Common myeloid progenitor, CD34-positive (primary cell): Measurements from ENCODE around the gene ATP2A2. TPM values are rescaled to one million over a fixed set of nuclear protein-coding genes. Genes with fewer than 3 reads are reported as not detected.

Experiments used
- CTCF ChIA-PET: fragments of 350-600 bp; sonication (Branson Sonifier 250); formaldehyde crosslinking; loops from one replicate; lab custom pipeline; 2021; ENCODE audit warnings: antibody characterized with exemption; lab: Charles Lee
- POLR2A ChIA-PET: fragments of 350-600 bp; sonication (Branson Sonifier 250); formaldehyde crosslinking; loops from one replicate; lab custom pipeline; 2021; ENCODE audit warnings: antibody characterized with exemption; lab: Charles Lee
- DNase-seq, 3 donors: peaks; one replicate each; pipeline versions ENCODE4 v3.0.0 to v3.0.0-alpha.2; 2013
- H3K27ac ChIP-seq, 2 experiments: 1 replicate in 1 of 2; 2 replicates in 1 of 2; pipeline ENCODE4 v1.7.0; 2013; ENCODE audit warnings: inconsistent platforms in 2 of 2, low read length in 2 of 2, mild to moderate bottlenecking in 2 of 2, low read depth in 1 of 2, moderate library complexity in 1 of 2; ENCODE audit not compliant: severe bottlenecking in 2 of 2, insufficient read depth in 1 of 2, poor library complexity in 1 of 2
- H3K27me3 ChIP-seq, 5 experiments: replicated peaks in 2 of 5; 1 replicate in 3 of 5; 2 replicates in 2 of 5; pipeline versions ENCODE4 v1.6.1 to v1.7.0; 2013; ENCODE audit warnings: low read length in 4 of 5, mild to moderate bottlenecking in 2 of 5, moderate library complexity in 2 of 5, inconsistent platforms in 1 of 5; ENCODE audit not compliant: insufficient read depth in 5 of 5, control insufficient read depth in 4 of 5
- H3K36me3 ChIP-seq, 4 experiments: 1 replicate in 2 of 4; 2 replicates in 2 of 4; pipeline versions ENCODE4 v1.6.1 to v1.7.0; 2013; ENCODE audit warnings: low read length in 3 of 4, control low read depth in 1 of 4, mild to moderate bottlenecking in 1 of 4; ENCODE audit not compliant: control insufficient read depth in 4 of 4, insufficient read depth in 4 of 4
- H3K4me1 ChIP-seq, 4 experiments: 1 replicate in 3 of 4; 2 replicates in 1 of 4; pipeline versions ENCODE4 v1.6.1 to v1.7.1; 2013; ENCODE audit warnings: low read length in 3 of 4, mild to moderate bottlenecking in 3 of 4, control low read depth in 1 of 4, inconsistent platforms in 1 of 4, moderate library complexity in 1 of 4; ENCODE audit not compliant: control insufficient read depth in 4 of 4, insufficient read depth in 4 of 4; ENCODE audit errors: control extremely low read depth in 1 of 4
- H3K4me3 ChIP-seq, 7 experiments: 1 replicate in 4 of 7; 2 replicates in 3 of 7; pipeline versions ENCODE4 v1.5.1 to v1.7.0; 2013; ENCODE audit warnings: mild to moderate bottlenecking in 7 of 7, low read length in 6 of 7, moderate library complexity in 6 of 7, inconsistent platforms in 2 of 7, low read depth in 2 of 7, control low read depth in 1 of 7; ENCODE audit not compliant: insufficient read depth in 4 of 7, control insufficient read depth in 1 of 7; ENCODE audit errors: extremely low read depth in 1 of 7
- H3K9me3 ChIP-seq, 5 experiments: 1 replicate in 4 of 5; 2 replicates in 1 of 5; pipeline versions ENCODE4 v1.6.1 to v1.7.1; 2013; ENCODE audit warnings: low read length in 4 of 5, mild to moderate bottlenecking in 2 of 5, inconsistent platforms in 1 of 5, low read depth in 1 of 5, moderate library complexity in 1 of 5; ENCODE audit not compliant: control insufficient read depth in 4 of 5, insufficient read depth in 2 of 5; ENCODE audit errors: control extremely low read depth in 1 of 5
- WGBS: methylation state at CpG from one replicate; pipeline ENCODE4 v1.1.5; 2013; ENCODE audit not compliant: insufficient coverage; 5-methylcytosine and 5-hydroxymethylcytosine counted together
- polyA plus RNA-seq: library from polyadenylated mRNA; unstranded; fragments of 120-200 nt; gene quantifications from one replicate; pipeline ENCODE4 v1.2.1, GENCODE V29; 2013

The ATP2A2 gene
- 73.7 TPM for polyA plus RNA-seq

DNA sequence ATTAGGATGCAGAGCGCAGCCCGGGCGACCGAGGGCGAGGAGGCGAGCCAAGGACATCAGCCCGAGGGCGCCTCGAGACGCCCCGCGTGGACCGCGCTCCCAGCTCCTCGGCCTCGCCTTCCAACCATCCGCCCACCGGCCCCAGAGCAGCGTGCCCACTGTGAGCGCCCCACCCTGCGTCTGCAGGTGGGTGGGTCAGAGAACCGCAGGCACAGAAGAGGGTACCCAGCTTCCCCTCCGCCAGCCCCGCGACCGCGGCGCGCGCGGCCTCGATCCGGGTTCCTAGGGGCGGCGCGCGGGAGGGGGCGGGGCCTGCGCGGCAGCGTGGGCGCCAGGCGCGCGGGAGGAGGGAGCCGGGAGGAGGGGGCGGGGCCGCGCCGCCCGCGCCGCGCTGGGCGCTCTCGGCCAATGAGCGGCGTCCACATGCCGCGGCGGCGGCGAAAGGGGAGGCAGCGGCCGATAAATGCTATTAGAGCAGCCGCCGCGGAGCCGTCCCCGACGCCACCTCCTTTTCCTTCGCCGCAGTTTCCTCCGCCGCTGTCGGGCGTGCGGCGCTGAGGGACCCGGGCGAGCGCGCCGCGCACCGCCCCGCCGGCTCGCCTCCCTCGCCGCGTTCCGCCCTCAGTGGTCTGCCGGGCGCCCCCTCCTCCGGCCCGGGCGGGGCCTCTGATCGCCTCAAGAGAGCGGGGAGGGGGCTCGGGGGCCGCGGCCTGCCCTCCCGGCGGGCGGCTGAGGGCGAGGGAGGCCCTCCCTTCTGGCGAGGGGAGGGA, at the start of gene ATP2A2:
ATP2A2 (plus strand) TSS at position 469 of the 770 bp plus-strand sequence. CDS start 543 bp downstream, outside the sequence.
- DNase-seq, result peak; percentile 88 to 95 (median 95)
- ChIA-PET POLR2A (interaction anchor here (1.0 to 1.3 kb wide), 2 partner anchors 9 to 13 kb away, joined by 3 to 5 read pairs; no protein-coding TSS in a partner anchor), CTCF (interaction anchor here (0.7 to 2.9 kb wide), 5 partner anchors 11 to 206 kb away, joined by 3 to 9 read pairs (median 3); partner anchors contain the start of gene IFT81)
- Histone ChIP-seq H3K4me1 (peaks cover 28 to 47% (median 38%) of the 10 kb centered on the region in 4 experiments), H3K27me3 (no peaks in the 10 kb centered on the region), H3K9me3 (no peaks in the 10 kb centered on the region), H3K27ac (peak within 1 kb of the TSS; percentile 84 to 93), H3K4me3 (peak within 1 kb of the TSS; percentile 74 to 92 (median 87)), H3K36me3 (peaks cover 0 to 22% (median 12%) of the 10 kb centered on the region in 4 experiments)
- WGBS, result 0% methylated on average over 47 of the region's 108 CpGs

DNA sequence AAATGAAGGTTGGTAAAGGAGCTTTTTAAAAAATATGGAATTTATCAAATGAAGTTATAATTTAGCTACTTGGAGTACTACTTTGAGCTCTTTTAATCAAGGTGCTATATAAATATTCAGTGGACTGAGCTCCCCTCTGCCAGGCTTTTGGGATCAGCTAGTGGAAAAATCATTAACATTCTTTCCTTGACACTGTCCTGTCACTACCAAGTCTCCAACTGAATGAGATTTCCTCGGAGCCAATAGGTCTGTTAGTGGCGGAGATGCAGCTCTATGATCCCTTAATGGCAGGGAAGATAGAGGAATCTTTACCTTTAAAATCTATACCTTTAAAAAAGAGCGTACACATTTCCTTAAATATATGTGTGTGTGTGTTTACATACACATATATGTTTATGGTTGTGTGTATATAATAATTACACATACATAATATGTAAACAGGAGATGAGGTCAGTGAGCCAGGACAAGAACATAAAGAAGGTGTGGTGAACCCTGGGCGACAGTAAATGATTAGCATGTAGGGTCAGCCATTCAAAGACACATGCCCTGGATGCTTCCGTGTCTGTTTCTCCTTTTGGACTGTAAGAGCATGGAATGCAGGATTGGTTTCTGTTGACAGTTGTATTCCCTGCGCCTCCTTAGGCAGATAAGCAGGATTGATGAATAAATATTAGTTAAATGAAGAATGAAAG, 47.7 kb upstream of the ATP2A2 start:
- Histone ChIP-seq H3K4me1 (peaks cover 0 to 10% (median 3%) of the 10 kb centered on the region in 4 experiments), H3K27me3 (no peaks in the 10 kb centered on the region), H3K9me3 (no peaks in the 10 kb centered on the region), H3K27ac (no peak overlapping the region), H3K4me3 (no peak overlapping the region), H3K36me3 (no peaks in the 10 kb centered on the region)
- WGBS, result 100% methylated on average over 2 of the region's 6 CpGs
- ChIA-PET CTCF (interaction anchor here (1.2 to 1.4 kb wide), 2 partner anchors 10 to 20 kb away, joined by 3 read pairs; no protein-coding TSS in a partner anchor), POLR2A (no interaction called here)
- no peak for DNase-seq

DNA sequence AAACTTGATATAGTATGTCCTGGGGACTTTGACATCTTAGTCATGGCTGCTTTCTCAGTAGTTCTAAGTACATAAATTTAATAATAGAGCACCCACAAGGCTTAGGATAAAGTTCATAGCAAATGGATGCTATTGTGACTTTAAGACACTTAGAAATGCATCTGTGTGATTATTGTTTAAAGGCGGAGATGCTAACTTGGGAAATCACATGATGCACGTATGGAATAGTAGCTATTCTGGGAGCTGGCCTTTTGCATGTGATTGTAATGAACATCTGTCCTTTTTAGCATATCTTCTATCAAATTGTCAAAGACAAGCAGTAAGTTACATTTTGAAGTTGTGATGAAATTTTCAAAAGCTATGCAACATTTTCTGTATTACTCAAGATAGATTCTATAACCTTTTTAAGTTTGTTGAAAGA, 46.7 kb upstream of the ATP2A2 start:
- POLR2A ChIA-PET, result no interaction called here
- Histone ChIP-seq H3K4me3 (no peak overlapping the region), H3K36me3 (no peaks in the 10 kb centered on the region), H3K4me1 (peaks cover 0 to 10% (median 3%) of the 10 kb centered on the region in 4 experiments), H3K27me3 (no peaks in the 10 kb centered on the region), H3K27ac (no peak overlapping the region), H3K9me3 (no peaks in the 10 kb centered on the region)
- no CpG with 5 or more reads among the region's 2 CpGs for WGBS
- CTCF ChIA-PET, result no interaction called here
- DNase-seq, result peak in 1 of 3 donors; percentile 27

DNA sequence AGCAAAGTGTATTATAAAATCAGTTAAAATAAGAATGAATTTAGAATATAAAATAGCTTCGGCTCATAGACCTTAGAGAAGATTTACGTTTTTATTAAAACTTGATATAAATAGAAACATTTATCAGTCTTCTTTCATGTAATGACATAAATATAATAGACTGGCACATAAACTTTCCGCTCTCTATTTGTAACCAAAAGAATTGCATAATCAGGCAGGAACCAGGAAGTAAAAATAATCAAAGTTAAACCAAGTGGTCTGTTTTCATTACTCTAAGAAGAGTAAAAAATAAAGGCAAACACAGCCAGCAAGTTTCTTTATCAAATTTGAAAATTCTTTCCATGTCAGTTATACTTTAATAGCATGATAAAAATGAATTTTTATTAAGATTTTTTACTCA, 46.3 kb upstream of the ATP2A2 start:
- WGBS, result no CpG with 5 or more reads among the region's 3 CpGs
- Histone ChIP-seq H3K4me3 (peak overlapping the region in 1 of 7 experiments; percentile 6), H3K9me3 (no peaks in the 10 kb centered on the region), H3K36me3 (no peaks in the 10 kb centered on the region), H3K27me3 (no peaks in the 10 kb centered on the region), H3K4me1 (peaks cover 0 to 10% (median 3%) of the 10 kb centered on the region in 4 experiments), H3K27ac (no peak overlapping the region)
- ChIA-PET POLR2A (no interaction called here), CTCF (no interaction called here)
- DNase-seq, result peak in 2 of 3 donors; percentile 39 to 59

DNA sequence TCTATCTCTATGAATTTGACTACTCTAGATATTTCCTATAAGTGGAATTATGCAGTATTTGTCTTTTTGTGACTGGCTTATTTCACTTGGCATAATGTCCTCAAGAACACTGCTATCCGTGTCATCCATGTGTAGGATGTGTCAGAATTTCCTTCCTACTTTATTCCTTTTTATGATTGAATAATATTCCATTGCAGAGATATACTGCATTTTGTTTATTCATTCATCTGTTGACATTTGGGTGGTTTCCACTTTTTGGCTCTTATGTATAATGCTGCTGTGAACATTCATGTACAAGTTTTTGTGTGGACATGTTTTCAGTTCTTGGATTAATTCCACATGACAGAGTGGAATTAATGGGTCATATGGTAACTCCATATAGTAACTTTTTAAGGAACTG, 45.7 kb upstream of the ATP2A2 start:
- ChIA-PET POLR2A (no interaction called here), CTCF (no interaction called here)
- peaks cover 0 to 10% (median 3%) of the 10 kb centered on the region in 4 experiments for H3K4me1 ChIP-seq
- no peaks in the 10 kb centered on the region for H3K9me3 ChIP-seq
- H3K4me3 ChIP-seq, result no peak overlapping the region
- no peak for DNase-seq
- H3K27me3 ChIP-seq, result no peaks in the 10 kb centered on the region
- no peak overlapping the region for H3K27ac ChIP-seq
- H3K36me3 ChIP-seq, result no peaks in the 10 kb centered on the region
- WGBS, result no CpG with 5 or more reads among the region's 1 CpG

DNA sequence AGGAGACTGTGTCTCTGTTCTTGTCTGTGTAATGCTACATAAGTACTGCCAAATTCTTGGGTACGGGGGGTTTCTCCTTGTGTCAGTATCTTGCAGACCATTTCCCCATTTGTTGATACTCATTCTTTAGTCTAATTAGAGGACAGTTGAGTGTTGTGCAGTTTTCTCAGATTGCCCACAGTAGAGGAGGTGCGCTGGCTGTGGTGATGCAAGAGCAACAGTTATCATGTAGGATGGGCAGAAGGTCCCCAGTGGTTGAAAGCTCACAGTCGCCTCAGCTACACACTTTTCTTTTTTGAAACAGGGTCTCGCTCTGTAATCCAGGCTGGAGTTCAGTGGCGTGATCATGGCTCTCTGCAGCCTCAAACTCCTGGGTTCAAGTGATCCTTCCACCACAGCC, 37.8 kb upstream of the ATP2A2 start:
- ChIA-PET POLR2A (no interaction called here), CTCF (no interaction called here)
- Histone ChIP-seq H3K4me3 (no peak overlapping the region), H3K36me3 (no peaks in the 10 kb centered on the region), H3K4me1 (no peaks in the 10 kb centered on the region), H3K27ac (no peak overlapping the region), H3K27me3 (no peaks in the 10 kb centered on the region), H3K9me3 (peaks cover 0 to 3% (median 0%) of the 10 kb centered on the region in 5 experiments)
- WGBS, result 100% methylated on average over 5 of the region's 5 CpGs
- DNase-seq, result no peak
